ENCODE results near the gene SLC6A19.

DNA sequence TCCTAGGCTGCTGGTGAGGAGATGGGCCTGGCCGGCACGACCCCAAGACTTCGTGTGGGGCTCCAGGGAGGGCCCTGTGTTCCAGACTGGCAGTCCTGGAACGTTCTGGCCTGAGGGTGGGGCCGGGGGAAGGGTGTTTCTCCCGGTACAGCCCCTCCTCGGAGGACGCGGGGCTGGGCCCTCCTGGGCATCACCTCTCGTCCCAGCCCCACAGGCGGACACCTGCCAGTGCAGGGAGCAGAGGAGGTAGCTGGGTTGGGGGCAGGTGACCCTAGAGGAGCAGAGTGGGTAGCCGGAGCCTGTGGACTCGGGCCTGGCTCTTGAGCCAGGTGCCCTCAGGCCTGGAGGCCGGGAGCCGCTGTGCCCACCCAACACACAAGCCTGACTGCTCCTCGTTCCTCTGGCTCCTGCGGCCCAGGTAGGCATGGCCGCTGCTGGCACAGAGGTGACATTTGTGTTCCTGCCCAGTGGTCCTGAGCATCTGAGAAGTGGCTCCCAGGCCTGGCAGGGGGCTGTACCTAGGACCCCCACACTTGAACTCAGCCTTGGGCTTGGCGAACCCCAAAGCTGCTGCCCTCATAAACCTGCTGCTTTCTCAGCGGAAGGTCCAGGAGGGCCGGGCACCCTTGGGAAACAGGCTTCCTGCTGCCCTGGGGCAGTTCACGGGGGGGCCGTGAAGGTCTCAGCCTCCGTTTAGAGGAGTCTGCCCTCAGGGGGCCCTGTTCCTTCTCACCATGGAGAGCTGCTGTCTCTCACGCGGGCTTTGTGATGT lies 817 bp downstream of the SLC6A19 start:
- TF ChIP-seq POLR2AphosphoS5 (IDR thresholded peaks at IDR 0.05; ENCODE audit: insufficient read depth in 1 of 2, low read depth in 1 of 2) (no peak), POLR2A (IDR thresholded peaks at IDR 0.05) (no peak)
- TF ChIP-seq, protein P1, sequence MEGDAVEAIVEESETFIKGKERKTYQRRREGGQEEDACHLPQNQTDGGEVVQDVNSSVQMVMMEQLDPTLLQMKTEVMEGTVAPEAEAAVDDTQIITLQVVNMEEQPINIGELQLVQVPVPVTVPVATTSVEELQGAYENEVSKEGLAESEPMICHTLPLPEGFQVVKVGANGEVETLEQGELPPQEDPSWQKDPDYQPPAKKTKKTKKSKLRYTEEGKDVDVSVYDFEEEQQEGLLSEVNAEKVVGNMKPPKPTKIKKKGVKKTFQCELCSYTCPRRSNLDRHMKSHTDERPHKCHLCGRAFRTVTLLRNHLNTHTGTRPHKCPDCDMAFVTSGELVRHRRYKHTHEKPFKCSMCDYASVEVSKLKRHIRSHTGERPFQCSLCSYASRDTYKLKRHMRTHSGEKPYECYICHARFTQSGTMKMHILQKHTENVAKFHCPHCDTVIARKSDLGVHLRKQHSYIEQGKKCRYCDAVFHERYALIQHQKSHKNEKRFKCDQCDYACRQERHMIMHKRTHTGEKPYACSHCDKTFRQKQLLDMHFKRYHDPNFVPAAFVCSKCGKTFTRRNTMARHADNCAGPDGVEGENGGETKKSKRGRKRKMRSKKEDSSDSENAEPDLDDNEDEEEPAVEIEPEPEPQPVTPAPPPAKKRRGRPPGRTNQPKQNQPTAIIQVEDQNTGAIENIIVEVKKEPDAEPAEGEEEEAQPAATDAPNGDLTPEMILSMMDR (IDR thresholded peaks at IDR 0.05) = no peak
